A549 treated with CpdA at 1 μM for 4 hours (cell line): ENCODE data around the gene RANGRF. TPM values are rescaled to one million over a fixed set of nuclear protein-coding genes. Genes with fewer than 3 reads are reported as not detected.

Experiments used
- total RNA-seq: library from RNA; stranded (reverse); fragments of 200-300 nt; extraction: Qiagen RNA extraction; gene quantifications from 5 replicates; pipeline ENCODE4 v1.2.3, GENCODE V29; 2022; ENCODE audit warnings: low read depth

RANGRF gene, protein sequence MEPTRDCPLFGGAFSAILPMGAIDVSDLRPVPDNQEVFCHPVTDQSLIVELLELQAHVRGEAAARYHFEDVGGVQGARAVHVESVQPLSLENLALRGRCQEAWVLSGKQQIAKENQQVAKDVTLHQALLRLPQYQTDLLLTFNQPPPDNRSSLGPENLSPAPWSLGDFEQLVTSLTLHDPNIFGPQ
- total RNA-seq: 38.7 to 51.3 TPM (median 47.7 TPM) in 5 replicates

GRCh38 chr17:8288336-8289102 is at the start of gene RANGRF:
Gene RANGRF (plus strand): TSS chr17:8288670. CDS start chr17:8288789, 119 bp downstream.

DNA sequence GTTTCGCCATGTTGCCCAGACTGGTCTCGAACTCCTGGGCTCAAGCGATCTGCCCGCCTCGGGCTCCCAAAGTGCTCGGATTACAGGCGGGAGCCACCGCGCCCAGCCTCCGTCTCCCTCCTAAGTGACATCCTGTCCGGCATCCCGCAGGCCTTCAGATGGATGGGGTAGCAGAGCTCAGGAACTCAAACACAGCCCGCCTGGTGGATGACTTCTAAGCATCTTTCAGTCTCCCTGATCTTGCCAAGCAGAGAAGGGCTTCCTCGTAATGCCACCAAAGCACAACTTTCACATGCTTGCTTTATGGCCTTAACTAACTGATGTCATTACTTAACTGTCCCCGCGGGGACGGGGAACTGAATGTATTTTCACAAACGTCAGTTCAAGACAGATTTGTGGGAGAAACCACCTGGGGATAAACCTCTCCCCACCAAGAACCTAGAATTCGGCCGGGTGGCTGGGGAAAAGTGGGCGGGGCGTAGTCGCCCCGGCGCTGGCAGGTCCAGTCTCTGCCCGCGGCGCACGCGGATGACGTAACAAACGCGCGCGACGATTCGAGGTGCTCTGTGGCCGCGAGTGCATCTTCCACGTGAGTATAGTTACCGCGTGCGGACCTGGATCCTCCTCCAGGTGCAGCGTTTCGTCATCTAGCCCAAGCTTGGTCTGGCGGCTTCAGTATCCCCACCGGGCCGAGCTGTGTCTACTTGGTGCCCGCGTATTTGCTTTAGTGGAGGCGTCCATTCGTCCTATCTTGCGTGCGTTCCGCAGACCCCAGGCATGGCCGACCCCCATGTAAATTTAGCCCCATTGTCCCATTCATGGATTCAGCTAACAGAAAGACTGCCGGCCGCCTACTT is 39.5 kb upstream of the RANGRF start, which contains the start of gene PFAS:
Gene PFAS, plus strand, starts transcription at position 539 of the 857 bp plus-strand sequence. CDS start 4,649 bp downstream, outside the sequence.

GRCh38 chr17:8339540-8339939 is 51.1 kb downstream of the RANGRF start, which contains the start of gene ODF4:
Gene ODF4 (plus strand): TSS chr17:8339840. CDS start chr17:8340052, 212 bp downstream.

Other genes starting within 250 kb of the RANGRF start
- gene ALOX15B, start 249.6 kb upstream of the RANGRF start, total RNA-seq: not detected in 5 replicates
- 0.68 to 1.8 TPM (median 1.0 TPM) in 5 replicates for gene ALOX12B, start 201.0 kb upstream of the RANGRF start, total RNA-seq
- gene ALOXE3, start 170.2 kb upstream of the RANGRF start, total RNA-seq: 6.0 to 7.7 TPM (median 6.4 TPM) in 5 replicates
- 0.70 to 2.5 TPM (median 1.1 TPM) in 5 replicates for gene HES7, start 164.6 kb upstream of the RANGRF start, total RNA-seq
- gene PER1, start 136.3 kb upstream of the RANGRF start, total RNA-seq: 3.5 to 5.7 TPM (median 4.7 TPM) in 5 replicates
- 20.5 to 28.0 TPM (median 23.3 TPM) in 5 replicates for gene VAMP2, start 125.7 kb upstream of the RANGRF start, total RNA-seq
- gene TMEM107, start 112.3 kb upstream of the RANGRF start, total RNA-seq: 16.3 to 20.2 TPM (median 19.7 TPM) in 5 replicates
- 5.2 to 8.6 TPM (median 8.4 TPM) in 5 replicates for gene BORCS6, start 98.5 kb upstream of the RANGRF start, total RNA-seq
- gene AURKB, start 78.1 kb upstream of the RANGRF start, total RNA-seq: 153 to 173 TPM (median 159 TPM) in 5 replicates
- gene CTC1, start 40.6 kb upstream of the RANGRF start, total RNA-seq: 10.3 to 16.9 TPM (median 14.2 TPM) in 5 replicates
- 48.7 to 57.2 TPM (median 51.2 TPM) in 5 replicates for gene PFAS, start 39.4 kb upstream of the RANGRF start, total RNA-seq
- 6.2 to 8.0 TPM (median 7.6 TPM) in 5 replicates for gene SLC25A35, start 6.7 kb downstream of the RANGRF start, total RNA-seq
- not detected in 5 replicates for gene ARHGEF15, start 21.6 kb downstream of the RANGRF start, total RNA-seq
- not detected in 5 replicates for gene ODF4, start 51.2 kb downstream of the RANGRF start, total RNA-seq
- 3,667 to 4,580 TPM (median 3,694 TPM) in 5 replicates for gene RPL26, start 94.5 kb downstream of the RANGRF start, total RNA-seq
- not detected in 5 replicates for gene RNF222, start 109.2 kb downstream of the RANGRF start, total RNA-seq
- gene NDEL1, start 147.2 kb downstream of the RANGRF start, total RNA-seq: 52.5 to 65.7 TPM (median 57.8 TPM) in 5 replicates